ENCODE measurements around the gene GZF1. TPM values are rescaled to one million over a fixed set of nuclear protein-coding genes. Genes with fewer than 3 reads are reported as not detected.

The GZF1 gene
- total and polyA plus RNA-seq, 2 donors (not counting 1 experiment from before 2014, with no cell fraction given): 10.8 to 21.5 TPM

DNA sequence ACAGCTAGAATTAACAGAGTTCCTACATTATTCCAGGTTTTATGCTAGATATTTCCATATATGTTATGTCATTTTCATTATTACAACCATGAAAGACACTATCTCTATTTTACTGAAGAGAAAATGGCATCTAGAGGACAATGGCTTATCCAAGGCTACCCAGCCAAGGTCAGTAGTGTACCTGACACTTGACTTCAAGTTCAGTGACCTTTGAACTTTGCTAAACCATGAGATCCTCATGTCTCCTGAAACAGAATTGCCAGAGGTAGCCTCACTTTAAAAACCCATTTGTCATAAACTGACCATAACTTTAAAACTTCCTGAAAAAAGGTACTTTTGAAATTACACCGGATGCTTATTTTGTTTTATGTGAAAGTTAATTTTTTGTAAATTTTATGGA is 44.9 kb downstream of the GZF1 start:
- Histone ChIP-seq H3K27me3 (ENCODE audit: control insufficient read depth, insufficient read depth, low read length) (no peaks in the 10 kb centered on the region), H3K9ac (ENCODE audit: insufficient read depth, low read length) (no peak overlapping the region), H3K36me3 (ENCODE audit: control insufficient read depth, insufficient read depth, low read length) (no peaks in the 10 kb centered on the region), H3K27ac (ENCODE audit: insufficient read depth, low read length) (no peak overlapping the region), H3K4me2 (ENCODE audit: extremely low read depth, insufficient read depth, low read length) (no peak overlapping the region), H2AFZ (ENCODE audit: low read length) (no peak overlapping the region), H4K20me1 (ENCODE audit: control insufficient read depth, extremely low read depth, insufficient read depth, low read length) (no peaks in the 10 kb centered on the region), H3K4me1 (ENCODE audit: control insufficient read depth, extremely low read depth, insufficient read depth, low read length) (peaks cover 5% of the 10 kb centered on the region), H3K9me3 (ENCODE audit: control insufficient read depth, insufficient read depth, low read depth, low read length) (no peaks in the 10 kb centered on the region), H3K4me3 (replicated peaks in 1 of 4; ENCODE audit: control extremely low read depth in 1 of 4, insufficient read depth in 1 of 4, low read depth in 3 of 4, low read length in 4 of 4) (no peak overlapping the region), H3K79me2 (ENCODE audit: control insufficient read depth, insufficient read depth, low read length) (peaks cover 63% of the 10 kb centered on the region)
- TF ChIP-seq, protein P1, sequence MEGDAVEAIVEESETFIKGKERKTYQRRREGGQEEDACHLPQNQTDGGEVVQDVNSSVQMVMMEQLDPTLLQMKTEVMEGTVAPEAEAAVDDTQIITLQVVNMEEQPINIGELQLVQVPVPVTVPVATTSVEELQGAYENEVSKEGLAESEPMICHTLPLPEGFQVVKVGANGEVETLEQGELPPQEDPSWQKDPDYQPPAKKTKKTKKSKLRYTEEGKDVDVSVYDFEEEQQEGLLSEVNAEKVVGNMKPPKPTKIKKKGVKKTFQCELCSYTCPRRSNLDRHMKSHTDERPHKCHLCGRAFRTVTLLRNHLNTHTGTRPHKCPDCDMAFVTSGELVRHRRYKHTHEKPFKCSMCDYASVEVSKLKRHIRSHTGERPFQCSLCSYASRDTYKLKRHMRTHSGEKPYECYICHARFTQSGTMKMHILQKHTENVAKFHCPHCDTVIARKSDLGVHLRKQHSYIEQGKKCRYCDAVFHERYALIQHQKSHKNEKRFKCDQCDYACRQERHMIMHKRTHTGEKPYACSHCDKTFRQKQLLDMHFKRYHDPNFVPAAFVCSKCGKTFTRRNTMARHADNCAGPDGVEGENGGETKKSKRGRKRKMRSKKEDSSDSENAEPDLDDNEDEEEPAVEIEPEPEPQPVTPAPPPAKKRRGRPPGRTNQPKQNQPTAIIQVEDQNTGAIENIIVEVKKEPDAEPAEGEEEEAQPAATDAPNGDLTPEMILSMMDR (conservative IDR thresholded peaks at IDR 0.05 in 1 of 2, IDR thresholded peaks at IDR 0.05 in 1 of 2; ENCODE audit: low read depth in 1 of 2, low read length in 2 of 2): no peak
- no peak for TF ChIP-seq EZH2 (IDR thresholded peaks at IDR 0.05; ENCODE audit: low read length, missing control alignments)
- no peak for DNase-seq (ENCODE audit: low read depth in 2 of 2)

GRCh38 chr20:23407781-23408464 is 45.9 kb downstream of the GZF1 start:
- no peaks in the 10 kb centered on the region for H3K27me3 ChIP-seq (ENCODE audit: control insufficient read depth, insufficient read depth, low read length)
- no peak overlapping the region for H3K4me2 ChIP-seq (ENCODE audit: extremely low read depth, insufficient read depth, low read length)
- H3K4me1 ChIP-seq (ENCODE audit: control insufficient read depth, extremely low read depth, insufficient read depth, low read length): peaks cover 6% of the 10 kb centered on the region
- no peak for DNase-seq (ENCODE audit: low read depth in 2 of 2)
- H3K9me3 ChIP-seq (ENCODE audit: control insufficient read depth, insufficient read depth, low read depth, low read length): no peaks in the 10 kb centered on the region
- no peak overlapping the region for H3K9ac ChIP-seq (ENCODE audit: insufficient read depth, low read length)
- no peak overlapping the region for H3K27ac ChIP-seq (ENCODE audit: insufficient read depth, low read length)
- no peaks in the 10 kb centered on the region for H3K36me3 ChIP-seq (ENCODE audit: control insufficient read depth, insufficient read depth, low read length)
- no peak overlapping the region for H2AFZ ChIP-seq (ENCODE audit: low read length)
- peaks cover 65% of the 10 kb centered on the region for H3K79me2 ChIP-seq (ENCODE audit: control insufficient read depth, insufficient read depth, low read length)
- H3K4me3 ChIP-seq (replicated peaks in 1 of 4; ENCODE audit: control extremely low read depth in 1 of 4, insufficient read depth in 1 of 4, low read depth in 3 of 4, low read length in 4 of 4): no peak overlapping the region
- TF ChIP-seq, protein P1 (conservative IDR thresholded peaks at IDR 0.05 in 1 of 2, IDR thresholded peaks at IDR 0.05 in 1 of 2; ENCODE audit: low read depth in 1 of 2, low read length in 2 of 2): no peak
- TF ChIP-seq EZH2 (IDR thresholded peaks at IDR 0.05; ENCODE audit: low read length, missing control alignments): no peak
- no peaks in the 10 kb centered on the region for H4K20me1 ChIP-seq (ENCODE audit: control insufficient read depth, extremely low read depth, insufficient read depth, low read length)

GRCh38 chr20:23408957-23409356 is 47.0 kb downstream of the GZF1 start:
- no peaks in the 10 kb centered on the region for H3K36me3 ChIP-seq (ENCODE audit: control insufficient read depth, insufficient read depth, low read length)
- H3K9me3 ChIP-seq (ENCODE audit: control insufficient read depth, insufficient read depth, low read depth, low read length): no peaks in the 10 kb centered on the region
- H3K4me2 ChIP-seq (ENCODE audit: extremely low read depth, insufficient read depth, low read length): no peak overlapping the region
- peaks cover 6% of the 10 kb centered on the region for H3K4me1 ChIP-seq (ENCODE audit: control insufficient read depth, extremely low read depth, insufficient read depth, low read length)
- no peak for DNase-seq (ENCODE audit: low read depth in 2 of 2)
- H4K20me1 ChIP-seq (ENCODE audit: control insufficient read depth, extremely low read depth, insufficient read depth, low read length): no peaks in the 10 kb centered on the region
- H2AFZ ChIP-seq (ENCODE audit: low read length): no peak overlapping the region
- no peak overlapping the region for H3K27ac ChIP-seq (ENCODE audit: insufficient read depth, low read length)
- TF ChIP-seq, protein P1 (conservative IDR thresholded peaks at IDR 0.05 in 1 of 2, IDR thresholded peaks at IDR 0.05 in 1 of 2; ENCODE audit: low read depth in 1 of 2, low read length in 2 of 2): no peak
- no peak for TF ChIP-seq EZH2 (IDR thresholded peaks at IDR 0.05; ENCODE audit: low read length, missing control alignments)
- no peak overlapping the region for H3K4me3 ChIP-seq (replicated peaks in 1 of 4; ENCODE audit: control extremely low read depth in 1 of 4, insufficient read depth in 1 of 4, low read depth in 3 of 4, low read length in 4 of 4)
- no peak overlapping the region for H3K9ac ChIP-seq (ENCODE audit: insufficient read depth, low read length)
- no peaks in the 10 kb centered on the region for H3K27me3 ChIP-seq (ENCODE audit: control insufficient read depth, insufficient read depth, low read length)
- peaks cover 66% of the 10 kb centered on the region for H3K79me2 ChIP-seq (ENCODE audit: control insufficient read depth, insufficient read depth, low read length)

Measured in fibroblast of lung (primary cell).